Measurements from ENCODE around the gene TAF8.

- TF ChIP-seq CTCF (IDR thresholded peaks at IDR 0.05) (no peak), POLR2A (IDR thresholded peaks at IDR 0.05) (no peak), POLR2AphosphoS5 (IDR thresholded peaks at IDR 0.05) (no peak)
These were observed 85.4 kb downstream of the TAF8 start for GRCh38 chr6:42135722-42136121.
